HG03196 (cell line): ENCODE measurements around the gene OST4.

Experiments used
- ATAC-seq: cut with Tn5 transposase; IDR thresholded peaks from one replicate; pipeline ENCODE4 v1.9.1; 2021; ENCODE audit not compliant: unreplicated experiment

Gene OST4

DNA sequence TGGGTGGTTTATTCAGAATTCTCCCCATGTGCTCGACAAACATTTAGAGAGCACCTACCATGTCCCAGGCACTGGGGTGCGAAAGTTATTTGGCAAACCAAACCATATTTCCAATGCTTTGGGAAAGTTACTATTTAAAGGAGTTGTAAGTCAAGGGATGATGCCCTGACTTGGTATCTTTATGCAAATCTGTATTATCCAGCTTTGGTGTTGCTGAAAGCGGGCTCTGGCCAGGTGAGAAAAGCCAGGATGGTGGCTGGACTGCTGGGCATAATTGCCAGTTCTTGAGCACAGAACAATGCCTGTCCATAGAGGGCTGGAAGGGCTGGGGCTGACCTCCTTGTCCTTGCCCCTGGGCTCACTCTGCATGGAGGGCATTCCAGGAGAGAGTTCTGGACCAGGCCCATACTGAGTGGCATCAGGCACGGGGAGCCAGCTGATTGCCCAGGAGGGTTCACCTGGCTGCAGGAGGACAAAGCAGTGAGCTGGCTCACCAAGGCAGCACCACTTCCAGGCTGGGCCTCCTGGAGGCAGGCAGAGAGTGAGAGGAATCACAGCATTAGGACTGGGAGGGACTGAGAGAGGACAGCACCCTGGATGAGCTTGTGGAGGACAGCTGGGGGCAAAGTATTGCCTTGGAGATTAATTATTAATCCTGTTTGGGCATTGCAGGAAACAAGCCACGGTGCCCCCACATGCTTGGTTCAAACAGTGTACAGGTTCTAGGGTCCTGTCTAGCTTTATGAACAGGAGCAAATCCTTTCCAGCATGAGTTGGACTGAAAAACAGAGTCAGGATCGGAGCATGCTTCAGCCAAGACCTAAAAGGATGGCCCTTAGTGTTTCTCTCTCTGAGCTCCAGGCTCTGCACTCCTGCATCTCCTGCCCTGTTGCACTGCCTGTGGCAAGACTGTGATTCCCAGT is 22.2 kb upstream of the OST4 start:
- no peak for ATAC-seq

DNA sequence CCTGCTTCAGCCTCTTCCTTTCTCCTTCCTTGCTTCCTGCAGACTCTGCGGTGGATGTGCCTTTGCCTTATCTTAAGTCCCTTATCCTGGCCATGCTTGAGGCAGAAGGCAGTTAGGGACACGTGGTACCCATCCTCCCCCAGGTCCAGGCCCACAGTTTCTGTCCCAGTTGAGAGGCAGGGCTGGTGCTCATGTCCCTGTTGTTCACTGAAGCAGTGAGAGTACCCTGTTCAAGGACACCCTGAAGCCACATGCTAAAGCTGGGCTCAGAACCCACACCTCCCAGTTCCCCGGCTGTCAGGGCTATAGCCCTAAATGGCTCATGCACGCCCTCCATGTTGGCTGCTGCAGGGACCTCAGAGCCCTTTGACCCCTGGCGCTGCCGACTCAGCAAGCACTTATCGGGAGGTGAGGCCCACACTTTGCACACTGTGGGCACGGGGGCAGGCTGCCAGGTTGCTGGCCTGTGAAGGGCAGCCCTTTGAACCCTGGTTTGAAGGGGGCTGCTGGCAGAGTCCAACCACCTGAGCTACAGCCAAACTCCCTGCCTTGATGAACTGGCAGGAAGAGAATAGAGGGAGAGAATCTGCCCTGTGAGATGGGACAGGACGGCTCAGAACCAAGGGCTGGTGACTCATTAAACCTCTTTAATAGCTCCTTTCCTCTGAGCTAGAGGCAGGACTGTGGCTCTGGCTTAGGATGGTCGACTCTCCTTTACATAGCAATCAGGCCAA is 21.4 kb upstream of the OST4 start:
- ATAC-seq: no peak

DNA sequence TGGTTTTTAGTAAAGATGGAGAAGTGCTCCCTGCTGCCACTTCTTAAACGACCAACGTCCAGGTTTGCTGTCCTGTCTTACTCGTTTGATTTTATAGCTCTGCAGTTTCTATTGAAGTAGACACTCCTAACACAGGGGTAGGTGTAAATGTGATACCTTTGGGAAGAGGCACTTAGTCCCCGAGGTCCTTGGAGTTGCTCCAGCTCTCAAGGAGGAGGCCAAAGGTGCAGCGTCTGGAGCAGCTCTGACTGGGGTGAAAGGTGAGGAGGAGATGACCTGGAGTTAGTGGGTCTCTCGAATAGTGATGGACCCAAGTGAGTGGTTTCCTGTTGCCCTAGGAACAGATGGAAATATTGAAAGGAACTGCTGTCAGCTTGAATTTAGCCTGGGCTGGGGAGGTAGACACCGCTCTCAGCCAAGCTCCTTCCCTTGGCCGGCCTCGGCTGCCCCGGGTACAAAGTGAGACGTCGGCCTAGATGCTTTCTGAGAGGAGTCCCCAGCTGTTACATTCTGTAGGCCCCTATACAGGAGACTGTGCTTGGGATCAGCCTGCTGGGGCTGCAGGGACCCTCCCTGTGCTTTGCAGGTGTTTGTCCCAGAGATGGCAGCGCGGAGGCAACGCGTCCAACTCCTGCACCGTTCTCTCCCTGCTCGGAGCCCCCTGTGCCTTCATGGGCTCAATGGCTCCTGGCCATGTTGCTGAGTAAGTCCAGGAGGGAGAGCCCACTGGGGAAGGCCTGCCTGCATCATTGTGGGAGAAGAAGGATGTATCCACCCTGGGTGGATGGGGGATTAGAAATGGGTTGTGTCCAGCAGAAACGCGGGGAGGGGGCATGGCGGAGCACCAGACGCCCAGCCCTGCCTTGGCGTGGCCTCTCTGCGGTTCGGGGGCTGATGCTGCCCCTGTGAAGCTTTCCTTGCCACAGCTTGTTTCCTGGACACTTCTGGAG is 20.6 kb upstream of the OST4 start:
- ATAC-seq: no peak

DNA sequence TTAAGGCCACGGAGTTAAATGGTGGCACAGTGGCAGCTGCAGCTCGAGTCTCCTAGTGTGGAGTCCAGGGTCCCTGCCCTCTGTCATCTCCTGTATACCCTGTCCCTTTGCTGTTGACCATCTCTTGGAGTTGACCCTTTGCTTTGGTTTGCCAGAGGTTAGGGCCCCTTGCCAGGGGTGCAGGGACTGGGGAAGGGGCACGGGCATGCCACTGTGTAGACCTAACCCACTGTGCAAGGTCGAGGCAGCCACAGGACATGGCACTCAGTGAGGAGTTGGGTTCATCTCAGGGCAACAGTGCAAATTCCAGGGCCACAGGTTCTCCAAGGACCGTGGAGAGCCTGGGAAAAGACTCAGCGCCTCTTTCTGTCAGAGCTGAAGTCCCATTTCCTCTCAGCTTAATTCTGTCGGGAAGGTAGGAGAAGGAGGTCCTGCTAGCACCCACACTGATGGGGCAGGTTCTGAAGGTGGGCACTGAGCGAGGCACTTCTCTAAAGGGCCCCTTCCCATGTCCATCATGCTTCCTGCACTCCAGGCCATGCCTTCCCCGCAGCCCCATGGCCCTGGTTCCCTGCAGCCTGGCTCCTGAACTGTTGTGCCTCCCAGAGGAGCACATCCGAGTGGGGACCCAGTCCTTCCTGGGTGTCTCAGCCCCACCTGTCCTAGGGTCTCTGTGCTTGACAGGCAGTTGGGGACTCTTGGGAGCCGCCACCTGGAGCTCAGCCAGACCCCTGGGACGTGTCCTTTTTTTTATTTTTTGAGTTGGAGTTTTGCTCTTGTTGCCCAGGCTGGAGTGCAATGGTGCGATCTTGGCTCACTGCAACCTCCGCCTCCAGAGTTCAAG is 17.9 kb upstream of the OST4 start:
- ATAC-seq: no peak

DNA sequence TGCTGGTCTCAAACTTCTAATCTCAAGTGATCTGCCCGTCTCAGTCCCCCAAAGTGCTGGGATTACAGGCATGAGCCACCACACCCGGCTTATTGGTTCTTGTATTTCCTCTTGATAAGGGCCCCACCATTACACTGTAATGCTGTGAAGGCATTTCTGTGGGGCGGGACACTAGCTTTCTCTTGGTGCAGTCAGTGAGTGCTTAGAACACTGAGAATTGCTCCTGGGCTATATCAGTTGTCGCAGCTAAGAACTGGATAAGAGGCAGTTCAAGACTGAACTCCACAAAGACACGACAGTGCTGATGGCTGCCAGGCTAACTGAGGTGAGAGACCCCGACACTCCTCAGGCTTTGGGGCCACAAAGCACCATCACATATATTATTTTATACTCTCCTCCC is 17.2 kb upstream of the OST4 start:
- no peak for ATAC-seq

DNA sequence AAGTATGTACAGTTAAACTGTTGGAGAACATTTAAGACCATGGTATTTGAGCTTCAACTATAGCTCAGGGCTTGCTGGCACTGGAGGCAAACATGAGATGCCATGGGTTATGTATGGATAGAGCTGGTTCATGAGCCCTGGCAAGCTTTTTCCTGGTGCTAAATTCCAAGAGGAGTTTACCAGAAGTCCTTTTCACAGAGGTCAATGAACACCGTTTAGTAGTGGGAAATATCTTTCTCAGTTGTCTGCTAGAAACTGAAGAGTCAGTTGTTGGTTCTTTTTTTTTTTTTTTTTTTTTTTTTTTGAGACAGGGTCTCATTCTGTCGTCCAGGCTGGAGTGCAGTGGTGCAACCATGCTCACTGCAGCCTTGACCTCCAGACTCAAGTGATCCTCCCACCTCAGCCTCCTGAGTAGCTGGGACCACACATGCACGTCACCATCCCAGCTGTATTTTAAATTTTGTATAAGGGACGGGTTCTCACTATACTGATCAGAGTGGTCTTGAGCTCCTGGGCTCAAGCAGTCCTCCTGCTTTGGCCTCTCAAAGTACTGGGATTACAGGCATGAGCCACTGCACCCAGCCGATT is 16.5 kb upstream of the OST4 start:
- ATAC-seq: no peak

DNA sequence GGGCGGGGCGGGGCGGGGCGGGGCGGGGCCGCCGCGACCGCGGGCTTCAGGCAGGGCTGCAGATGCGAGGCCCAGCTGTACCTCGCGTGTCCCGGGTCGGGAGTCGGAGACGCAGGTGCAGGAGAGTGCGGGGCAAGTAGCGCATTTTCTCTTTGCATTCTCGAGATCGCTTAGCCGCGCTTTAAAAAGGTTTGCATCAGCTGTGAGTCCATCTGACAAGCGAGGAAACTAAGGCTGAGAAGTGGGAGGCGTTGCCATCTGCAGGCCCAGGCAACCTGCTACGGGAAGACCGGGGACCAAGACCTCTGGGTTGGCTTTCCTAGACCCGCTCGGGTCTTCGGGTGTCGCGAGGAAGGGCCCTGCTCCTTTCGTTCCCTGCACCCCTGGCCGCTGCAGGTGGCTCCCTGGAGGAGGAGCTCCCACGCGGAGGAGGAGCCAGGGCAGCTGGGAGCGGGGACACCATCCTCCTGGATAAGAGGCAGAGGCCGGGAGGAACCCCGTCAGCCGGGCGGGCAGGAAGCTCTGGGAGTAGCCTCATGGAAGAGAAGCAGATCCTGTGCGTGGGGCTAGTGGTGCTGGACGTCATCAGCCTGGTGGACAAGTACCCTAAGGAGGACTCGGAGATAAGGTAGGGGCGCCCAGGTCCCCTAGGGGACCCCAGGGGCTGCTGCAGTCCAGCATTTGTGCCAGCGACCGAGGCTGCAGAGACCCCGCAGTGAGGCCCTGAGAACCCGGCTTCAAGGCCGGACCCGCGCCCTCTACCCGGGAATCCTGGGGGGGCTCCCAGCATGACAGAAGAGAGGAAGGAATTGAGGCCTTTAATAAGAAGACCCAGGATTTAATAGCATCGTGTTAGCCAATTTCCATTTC is 15.5 kb upstream of the OST4 start, which contains the start of gene KHK:
TSS of gene KHK (plus strand) at position 49 of the 870 bp plus-strand sequence. CDS start at position 537, 488 bp downstream.
- ATAC-seq: no peak

DNA sequence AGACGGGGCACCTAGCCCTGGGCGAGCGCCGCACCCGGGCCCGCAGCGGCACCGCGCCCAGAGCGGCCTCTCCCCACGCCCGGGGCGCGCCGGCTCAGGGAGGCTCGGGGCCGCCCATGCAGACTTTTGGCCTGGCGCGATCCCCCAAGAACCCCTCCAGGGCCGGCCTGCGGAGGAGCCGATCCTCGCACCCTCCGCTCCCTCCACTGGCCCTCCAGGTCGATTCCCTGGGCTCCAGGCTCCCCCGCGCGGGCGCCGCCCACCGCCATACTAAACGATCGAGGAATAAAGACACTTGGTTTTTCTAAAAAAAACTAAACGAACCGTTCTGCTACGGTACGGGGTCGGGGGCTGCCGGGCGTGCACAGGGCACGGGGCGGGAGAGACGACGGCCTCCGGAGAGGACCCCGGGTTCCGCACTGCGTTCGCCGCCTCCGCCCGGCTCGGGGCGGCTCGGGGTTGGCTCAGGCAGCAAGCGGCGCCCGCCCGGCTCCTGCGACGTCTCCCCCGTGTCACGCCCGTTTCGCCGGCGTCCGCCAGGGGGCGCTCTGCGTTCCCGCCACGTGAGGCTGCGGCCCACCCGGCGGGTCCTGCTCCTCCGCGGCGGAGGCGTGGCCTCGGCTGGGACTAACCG is 14.8 kb upstream of the OST4 start:
- peak; percentile 79 for ATAC-seq

DNA sequence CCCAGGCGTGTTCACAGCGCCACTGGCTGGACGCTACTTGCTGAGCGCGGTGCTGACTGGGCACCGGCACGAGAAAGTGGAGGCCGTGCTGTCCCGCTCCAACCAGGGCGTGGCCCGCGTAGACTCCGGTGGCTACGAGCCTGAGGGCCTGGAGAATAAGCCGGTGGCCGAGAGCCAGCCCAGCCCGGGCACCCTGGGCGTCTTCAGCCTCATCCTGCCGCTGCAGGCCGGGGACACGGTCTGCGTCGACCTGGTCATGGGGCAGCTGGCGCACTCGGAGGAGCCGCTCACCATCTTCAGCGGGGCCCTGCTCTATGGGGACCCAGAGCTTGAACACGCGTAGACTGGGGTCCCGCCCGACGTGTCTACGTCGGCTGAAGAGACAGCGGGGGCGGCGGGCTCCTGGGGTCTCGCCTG is 14.2 kb upstream of the OST4 start:
- no peak for ATAC-seq

DNA sequence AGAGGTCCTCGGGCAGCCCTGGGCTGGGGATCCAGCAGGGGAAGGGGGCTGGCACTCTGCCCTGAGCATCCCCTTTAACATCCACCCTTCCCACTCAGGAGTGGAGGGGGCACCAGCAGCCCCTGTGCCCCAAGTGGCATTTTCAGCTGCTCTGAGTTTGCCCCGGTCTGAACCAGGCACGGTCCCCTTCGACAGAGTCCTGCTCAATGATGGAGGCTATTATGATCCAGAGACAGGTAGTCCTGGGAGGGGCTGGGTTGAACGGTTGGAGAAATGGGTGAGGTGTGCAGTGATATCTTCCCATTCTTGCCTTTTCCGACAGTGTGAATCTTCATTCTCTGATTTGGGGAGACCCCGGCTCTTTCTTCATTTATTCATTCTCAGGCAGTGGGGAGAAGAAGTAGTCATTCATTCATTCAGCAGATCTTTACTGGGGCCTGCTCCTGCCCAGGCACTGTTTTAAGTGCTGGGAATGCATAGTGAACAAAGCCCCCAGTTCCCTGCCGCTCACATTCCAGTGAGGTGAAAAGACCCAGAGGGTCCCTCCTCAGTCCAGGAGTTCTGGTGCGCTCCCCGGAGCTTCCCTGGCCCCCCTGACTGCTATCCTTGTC is 13.7 kb upstream of the OST4 start:
- no peak for ATAC-seq

DNA sequence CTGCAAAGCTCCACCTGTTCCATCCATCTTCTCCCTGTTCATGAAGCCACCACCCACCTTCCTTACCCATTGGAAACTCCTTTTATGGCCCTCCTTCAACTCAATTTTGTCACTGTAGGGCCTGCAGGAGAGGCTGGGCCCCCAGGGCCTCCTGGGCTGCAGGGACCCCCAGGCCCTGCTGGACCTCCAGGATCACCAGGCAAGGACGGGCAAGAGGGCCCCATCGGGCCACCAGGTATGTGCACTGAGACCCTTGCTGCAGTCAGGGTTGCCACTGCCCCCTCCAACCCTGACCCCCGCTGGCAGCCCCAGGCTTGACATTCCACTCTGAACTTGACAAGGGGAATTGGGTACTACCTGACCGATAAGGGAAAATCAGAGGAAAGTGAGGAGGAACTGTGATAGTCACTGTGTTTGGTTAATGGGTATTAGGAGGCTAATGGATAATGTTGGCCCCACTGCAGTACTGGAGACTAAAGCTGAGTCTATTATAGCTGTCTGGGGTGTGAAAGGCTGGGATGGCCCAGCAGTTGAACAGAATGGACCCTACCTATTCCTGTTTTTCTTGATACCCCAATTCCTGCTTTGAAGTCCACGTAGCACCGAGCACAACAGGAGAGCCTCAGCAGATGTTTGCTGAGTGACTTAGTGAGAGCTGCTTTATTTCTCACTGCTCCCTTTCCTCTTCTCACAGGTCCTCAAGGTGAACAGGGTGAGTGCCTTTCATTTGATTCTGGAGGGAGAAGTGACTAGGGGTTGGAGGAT is 13.0 kb upstream of the OST4 start:
- no peak for ATAC-seq

DNA sequence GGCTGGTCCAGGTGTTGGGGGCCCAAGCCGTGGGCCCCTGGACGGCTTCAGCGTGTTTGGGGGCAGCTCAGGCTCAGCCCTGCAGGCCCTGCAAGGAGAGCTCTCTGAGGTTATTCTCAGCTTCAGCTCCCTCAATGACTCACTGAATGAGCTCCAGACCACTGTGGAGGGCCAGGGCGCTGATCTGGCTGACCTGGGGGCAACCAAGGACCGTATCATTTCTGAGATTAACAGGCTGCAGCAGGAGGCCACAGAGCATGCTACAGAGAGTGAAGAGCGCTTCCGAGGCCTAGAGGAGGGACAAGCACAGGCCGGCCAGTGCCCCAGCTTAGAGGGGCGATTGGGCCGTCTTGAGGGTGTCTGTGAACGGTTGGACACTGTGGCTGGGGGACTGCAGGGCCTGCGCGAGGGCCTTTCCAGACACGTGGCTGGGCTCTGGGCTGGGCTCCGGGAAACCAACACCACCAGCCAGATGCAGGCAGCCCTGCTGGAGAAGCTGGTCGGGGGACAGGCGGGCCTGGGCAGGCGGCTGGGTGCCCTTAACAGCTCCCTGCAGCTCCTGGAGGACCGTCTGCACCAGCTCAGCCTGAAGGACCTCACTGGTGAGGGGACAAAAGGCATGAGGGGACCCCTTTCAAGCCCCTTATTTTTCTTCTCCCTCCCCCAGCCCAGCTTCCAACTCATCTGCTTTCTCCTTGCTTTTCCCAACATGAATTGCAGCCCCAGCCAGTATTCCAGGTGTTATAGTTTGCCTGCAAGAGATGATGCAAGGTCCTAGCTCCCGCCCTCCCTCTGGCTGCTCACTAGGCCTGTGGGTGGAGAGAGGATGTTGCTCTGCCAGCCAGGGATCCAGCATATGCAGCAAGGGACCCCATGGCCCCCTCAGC is 12.2 kb upstream of the OST4 start:
- ATAC-seq: no peak

DNA sequence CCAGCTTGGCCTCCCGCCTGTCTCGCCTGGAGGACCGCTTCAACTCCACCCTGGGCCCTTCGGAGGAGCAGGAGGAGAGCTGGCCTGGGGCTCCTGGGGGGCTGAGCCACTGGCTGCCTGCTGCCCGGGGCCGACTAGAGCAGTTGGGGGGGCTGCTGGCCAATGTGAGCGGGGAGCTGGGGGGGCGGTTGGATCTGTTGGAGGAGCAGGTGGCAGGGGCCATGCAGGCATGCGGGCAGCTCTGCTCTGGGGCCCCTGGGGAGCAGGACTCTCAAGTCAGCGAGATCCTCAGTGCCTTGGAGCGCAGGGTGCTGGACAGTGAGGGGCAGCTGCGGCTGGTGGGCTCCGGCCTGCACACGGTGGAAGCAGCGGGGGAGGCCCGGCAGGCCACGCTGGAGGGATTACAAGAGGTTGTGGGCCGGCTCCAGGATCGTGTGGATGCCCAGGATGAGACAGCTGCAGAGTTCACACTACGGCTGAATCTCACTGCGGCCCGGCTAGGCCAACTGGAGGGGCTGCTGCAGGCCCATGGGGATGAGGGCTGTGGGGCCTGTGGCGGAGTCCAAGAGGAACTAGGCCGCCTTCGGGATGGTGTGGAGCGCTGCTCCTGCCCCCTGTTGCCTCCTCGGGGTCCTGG is 11.4 kb upstream of the OST4 start:
- no peak for ATAC-seq

DNA sequence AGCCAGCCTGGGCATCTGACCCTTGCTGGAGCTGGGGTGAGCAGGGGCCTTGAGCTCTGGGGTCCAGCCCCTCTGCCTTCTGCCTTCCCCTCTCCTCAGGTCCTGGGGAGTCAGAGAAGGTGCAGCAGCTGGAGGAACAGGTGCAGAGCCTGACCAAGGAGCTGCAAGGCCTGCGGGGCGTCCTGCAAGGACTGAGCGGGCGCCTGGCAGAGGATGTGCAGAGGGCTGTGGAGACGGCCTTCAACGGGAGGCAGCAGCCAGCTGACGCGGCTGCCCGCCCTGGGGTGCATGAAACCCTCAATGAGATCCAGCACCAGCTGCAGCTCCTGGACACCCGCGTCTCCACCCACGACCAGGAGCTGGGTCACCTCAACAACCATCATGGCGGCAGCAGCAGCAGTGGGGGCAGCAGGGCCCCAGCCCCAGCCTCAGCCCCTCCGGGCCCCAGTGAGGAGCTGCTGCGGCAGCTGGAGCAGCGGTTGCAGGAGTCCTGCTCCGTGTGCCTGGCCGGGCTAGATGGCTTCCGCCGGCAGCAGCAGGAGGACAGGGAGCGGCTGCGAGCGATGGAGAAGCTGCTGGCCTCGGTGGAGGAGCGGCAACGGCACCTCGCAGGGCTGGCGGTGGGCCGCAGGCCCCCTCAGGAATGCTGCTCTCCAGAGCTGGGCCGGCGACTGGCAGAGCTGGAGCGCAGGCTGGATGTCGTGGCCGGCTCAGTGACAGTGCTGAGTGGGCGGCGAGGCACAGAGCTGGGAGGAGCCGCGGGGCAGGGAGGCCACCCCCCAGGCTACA is 10.7 kb upstream of the OST4 start:
- ATAC-seq: no peak

DNA sequence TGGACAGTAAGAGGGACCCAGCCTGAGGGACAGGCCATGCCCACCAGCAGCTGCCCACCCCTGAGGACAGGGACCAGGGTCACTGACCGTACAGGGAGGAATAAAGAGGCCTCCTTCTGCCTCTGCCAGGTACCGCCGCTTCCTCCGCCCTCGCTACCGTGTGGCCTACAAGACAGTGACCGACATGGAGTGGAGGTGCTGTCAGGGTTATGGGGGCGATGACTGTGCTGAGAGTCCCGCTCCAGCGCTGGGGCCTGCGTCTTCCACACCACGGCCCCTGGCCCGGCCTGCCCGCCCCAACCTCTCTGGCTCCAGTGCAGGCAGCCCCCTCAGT is 9.1 kb upstream of the OST4 start:
- ATAC-seq: no peak
